Measurements from ENCODE around the gene MNT.

Gene MNT

DNA sequence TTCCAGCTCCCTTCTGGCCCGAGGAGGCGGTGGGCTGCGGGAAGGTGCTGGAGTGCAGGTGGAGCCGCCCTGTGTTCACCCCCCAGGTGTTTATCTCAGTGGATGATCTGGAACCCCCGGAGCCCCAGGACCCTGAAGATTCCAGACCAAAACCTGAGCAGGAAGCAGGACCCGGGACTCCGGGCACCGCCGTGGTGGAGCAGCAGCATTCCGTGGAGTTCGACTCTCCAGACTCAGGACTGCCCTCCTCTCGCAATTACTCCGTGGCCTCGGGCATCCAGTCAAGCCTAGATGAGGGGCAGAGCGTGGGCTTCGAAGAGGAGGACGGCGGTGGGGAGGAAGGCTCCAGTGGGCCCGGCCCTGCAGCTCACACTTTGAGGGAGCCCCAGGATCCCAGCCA, 25.5 kb downstream of the MNT start:
- TF ChIP-seq MYC (IDR thresholded peaks at IDR 0.05; ENCODE audit: low read depth, low read length) (no peak), CTCF (IDR thresholded peaks at IDR 0.05; ENCODE audit: low read depth, low read length) (no peak), POLR2A (IDR thresholded peaks at IDR 0.05; ENCODE audit: extremely low read depth, insufficient read length) (no peak), MAX (IDR thresholded peaks at IDR 0.05; ENCODE audit: low read depth, low read length) (no peak)
- H3K4me3 ChIP-seq (ENCODE audit: low read depth, low read length) = no peak overlapping the region
- DNase-seq (ENCODE audit: low read depth) = no peak

DNA sequence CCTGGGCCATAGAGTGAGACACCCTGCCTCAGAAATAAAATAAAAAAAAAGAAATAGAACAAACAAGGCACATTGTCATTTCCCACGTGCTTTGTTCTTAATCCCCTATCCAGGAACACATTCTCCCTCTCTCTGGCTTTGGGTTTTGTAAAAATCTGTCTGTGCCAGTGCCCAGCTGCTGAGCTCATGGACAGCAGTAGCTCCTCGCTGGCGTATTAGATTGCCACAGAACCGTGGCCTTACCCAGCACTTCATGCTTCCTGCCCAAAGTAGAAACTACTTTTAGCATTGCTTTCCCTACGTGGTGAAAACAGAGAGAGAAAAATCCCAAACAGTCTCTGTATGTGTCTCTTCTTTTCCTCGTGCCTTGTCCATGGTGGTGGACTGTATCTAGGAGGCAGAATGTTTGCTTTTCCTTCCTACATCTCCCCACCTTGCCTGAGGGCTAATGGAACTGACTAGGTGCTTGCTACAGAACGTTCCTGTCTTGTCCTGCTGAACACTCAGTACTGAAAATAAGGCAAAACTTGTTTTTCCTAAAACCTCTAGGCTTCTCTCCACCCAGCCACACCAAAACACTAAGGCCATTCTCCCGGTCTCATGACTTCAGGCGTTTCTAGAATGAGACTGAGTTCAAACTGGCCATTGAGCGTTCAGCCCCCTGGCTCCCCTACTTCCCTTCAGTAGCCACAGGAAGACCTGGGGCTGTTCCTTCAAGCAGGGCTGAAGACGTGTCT, 26.1 kb downstream of the MNT start:
- TF ChIP-seq MAX (IDR thresholded peaks at IDR 0.05; ENCODE audit: low read depth, low read length) (no peak), POLR2A (IDR thresholded peaks at IDR 0.05; ENCODE audit: extremely low read depth, insufficient read length) (no peak), CTCF (IDR thresholded peaks at IDR 0.05; ENCODE audit: low read depth, low read length) (no peak), MYC (IDR thresholded peaks at IDR 0.05; ENCODE audit: low read depth, low read length) (no peak)
- no peak overlapping the region for H3K4me3 ChIP-seq (ENCODE audit: low read depth, low read length)
- DNase-seq (ENCODE audit: low read depth) = no peak

- no peak for DNase-seq (ENCODE audit: low read depth)
- TF ChIP-seq MAX (IDR thresholded peaks at IDR 0.05; ENCODE audit: low read depth, low read length) (no peak), POLR2A (IDR thresholded peaks at IDR 0.05; ENCODE audit: extremely low read depth, insufficient read length) (no peak), CTCF (IDR thresholded peaks at IDR 0.05; ENCODE audit: low read depth, low read length) (no peak), MYC (IDR thresholded peaks at IDR 0.05; ENCODE audit: low read depth, low read length) (no peak)
- H3K4me3 ChIP-seq (ENCODE audit: low read depth, low read length) = no peak overlapping the region
Measured at GRCh38 chr17:2373179-2373578, 27.7 kb downstream of the MNT start.

- no peak overlapping the region for H3K4me3 ChIP-seq (ENCODE audit: low read depth, low read length)
- DNase-seq (ENCODE audit: low read depth) = no peak
- no peak for TF ChIP-seq MAX (IDR thresholded peaks at IDR 0.05; ENCODE audit: low read depth, low read length)
- no peak for TF ChIP-seq CTCF (IDR thresholded peaks at IDR 0.05; ENCODE audit: low read depth, low read length)
- TF ChIP-seq POLR2A (IDR thresholded peaks at IDR 0.05; ENCODE audit: extremely low read depth, insufficient read length) = no peak
- no peak for TF ChIP-seq MYC (IDR thresholded peaks at IDR 0.05; ENCODE audit: low read depth, low read length)
Measured at GRCh38 chr17:2372681-2373080, 28.2 kb downstream of the MNT start.

DNA sequence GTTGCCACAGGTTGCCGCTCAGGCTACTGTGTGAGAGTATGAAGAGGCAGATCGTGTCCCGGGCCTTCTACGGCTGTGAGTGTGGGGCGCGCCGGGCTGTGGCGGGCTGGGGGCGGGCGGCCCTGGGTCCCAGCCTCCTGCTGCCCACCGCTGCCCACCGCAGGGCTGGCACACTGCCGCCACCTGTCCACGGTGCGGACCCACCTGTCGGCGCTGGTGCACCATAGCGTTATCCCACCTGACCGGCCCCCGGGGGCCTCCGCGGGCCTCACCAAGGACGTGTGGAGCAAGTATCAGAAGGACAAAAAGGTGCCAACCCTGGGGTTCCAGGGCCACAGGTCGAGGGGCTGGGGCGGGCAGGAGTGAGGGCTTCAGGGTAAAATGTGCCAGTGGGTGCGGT, 28.7 kb downstream of the MNT start:
- TF ChIP-seq MYC (IDR thresholded peaks at IDR 0.05; ENCODE audit: low read depth, low read length) = no peak
- TF ChIP-seq CTCF (IDR thresholded peaks at IDR 0.05; ENCODE audit: low read depth, low read length) = no peak
- TF ChIP-seq MAX (IDR thresholded peaks at IDR 0.05; ENCODE audit: low read depth, low read length) = no peak
- no peak for TF ChIP-seq POLR2A (IDR thresholded peaks at IDR 0.05; ENCODE audit: extremely low read depth, insufficient read length)

More for the DNA sequence above, 28.7 kb downstream of the MNT start:
- H3K4me3 ChIP-seq (ENCODE audit: low read depth, low read length) = no peak overlapping the region
- no peak for DNase-seq (ENCODE audit: low read depth)

Data from NB4 (cell line).